Prostate gland (tissue), 2 donors: ENCODE data around the gene VDR. TPM values are rescaled to one million over a fixed set of nuclear protein-coding genes. Genes with fewer than 3 reads are reported as not detected.

Experiments used
- DNase-seq: peaks from one replicate; pipeline ENCODE4 v3.0.0-alpha.2; 2019; ENCODE audit warnings: low spot score
- H3K27ac ChIP-seq, 2 donors: fragments of 200-600 bp; sonication (generic); 2 replicates each; pipeline ENCODE4 v1.5.1; 2017 to 2019
- H3K27me3 ChIP-seq: fragments of 200-600 bp; sonication (generic); replicated peaks from 2 replicates; pipeline ENCODE4 v1.5.1; 2019; ENCODE audit not compliant: insufficient read depth
- H3K36me3 ChIP-seq, 2 donors: fragments of 200-600 bp; sonication (generic); 1 replicate in 1 of 2; 2 replicates in 1 of 2; pipeline versions ENCODE4 v1.5.1 to v1.8.1; 2017 to 2019
- H3K4me1 ChIP-seq: fragments of 200-600 bp; sonication (generic); replicated peaks from 2 replicates; pipeline ENCODE4 v1.5.1; 2019
- H3K4me3 ChIP-seq, 2 donors: fragments of 200-600 bp; sonication (generic); 2 replicates each; pipeline ENCODE4 v1.5.1; 2017 to 2019
- H3K9me3 ChIP-seq: fragments of 200-600 bp; sonication (generic); 2 replicates; pipeline ENCODE4 v1.5.1; 2017
- POLR2A ChIP-seq: fragments of 450-650 bp; IDR thresholded peaks from one replicate; pipeline ENCODE4 v1.6.1; 2016; ENCODE audit warnings: antibody characterized with exemption, mild to moderate bottlenecking
- POLR2AphosphoS5 ChIP-seq: sonication (generic); formaldehyde crosslinking; IDR thresholded peaks from one replicate; pipeline ENCODE4 v1.6.1; 2017; ENCODE audit warnings: antibody characterized with exemption
- WGBS: methylation state at CpG from one replicate; pipeline ENCODE4 v1.1.5; 2018; 5-methylcytosine and 5-hydroxymethylcytosine counted together
- intact Hi-C: fragments of 100-400 bp; cut with DNase I; formaldehyde crosslinking; loops from one replicate; pipeline ENCODE4 v1.14.2; 2022
- total RNA-seq, 2 donors: library from RNA; depleted of rRNA; stranded (reverse); fragments of >200 nt; gene quantifications; one replicate each; pipeline ENCODE4 v1.1.0, GENCODE V29; 2016
- TF ChIP-seq, protein P1 (sequence below), 4 experiments: fragments of 200-600 bp in 2 of 4; fragments of 450-650 bp in 2 of 4; sonication (generic) in 2 of 4; IDR thresholded peaks; 1 replicate in 3 of 4; 2 replicates in 1 of 4; pipeline ENCODE4 v1.5.1; 2016 to 2019; ENCODE audit warnings: antibody characterized with exemption in 4 of 4, mild to moderate bottlenecking in 2 of 4, moderate library complexity in 2 of 4

VDR gene
- total RNA-seq, 2 donors from 2014 or later: 3.4 to 4.3 TPM

DNA sequence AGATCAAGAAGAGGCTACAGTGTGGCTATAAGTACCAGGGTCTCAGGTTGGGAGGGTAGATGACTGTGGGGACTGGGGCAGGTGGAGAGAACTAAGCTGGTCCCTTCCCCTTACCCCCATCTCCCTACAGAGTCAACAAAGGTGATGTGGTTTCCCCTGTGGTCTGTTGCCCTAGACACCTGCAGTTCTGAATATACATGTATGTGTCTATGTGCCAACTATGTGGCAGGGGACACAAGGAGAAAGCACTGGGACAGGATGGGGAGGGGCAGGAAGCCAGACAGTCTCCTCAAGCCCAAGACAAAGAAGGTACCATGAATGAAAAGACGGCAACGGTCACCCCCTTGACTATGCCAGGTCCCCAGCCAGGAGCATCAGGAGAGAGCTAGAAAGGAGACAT, 80.6 kb downstream of the VDR start:
- Histone ChIP-seq H3K4me3 (no peak overlapping the region), H3K9me3 (no peaks in the 10 kb centered on the region), H3K36me3 (no peaks in the 10 kb centered on the region), H3K27me3 (no peaks in the 10 kb centered on the region), H3K27ac (peak overlapping the region; percentile 13 to 26), H3K4me1 (peaks cover 7% of the 10 kb centered on the region)
- intact Hi-C loops: no loop called here
- TF ChIP-seq, protein P1, sequence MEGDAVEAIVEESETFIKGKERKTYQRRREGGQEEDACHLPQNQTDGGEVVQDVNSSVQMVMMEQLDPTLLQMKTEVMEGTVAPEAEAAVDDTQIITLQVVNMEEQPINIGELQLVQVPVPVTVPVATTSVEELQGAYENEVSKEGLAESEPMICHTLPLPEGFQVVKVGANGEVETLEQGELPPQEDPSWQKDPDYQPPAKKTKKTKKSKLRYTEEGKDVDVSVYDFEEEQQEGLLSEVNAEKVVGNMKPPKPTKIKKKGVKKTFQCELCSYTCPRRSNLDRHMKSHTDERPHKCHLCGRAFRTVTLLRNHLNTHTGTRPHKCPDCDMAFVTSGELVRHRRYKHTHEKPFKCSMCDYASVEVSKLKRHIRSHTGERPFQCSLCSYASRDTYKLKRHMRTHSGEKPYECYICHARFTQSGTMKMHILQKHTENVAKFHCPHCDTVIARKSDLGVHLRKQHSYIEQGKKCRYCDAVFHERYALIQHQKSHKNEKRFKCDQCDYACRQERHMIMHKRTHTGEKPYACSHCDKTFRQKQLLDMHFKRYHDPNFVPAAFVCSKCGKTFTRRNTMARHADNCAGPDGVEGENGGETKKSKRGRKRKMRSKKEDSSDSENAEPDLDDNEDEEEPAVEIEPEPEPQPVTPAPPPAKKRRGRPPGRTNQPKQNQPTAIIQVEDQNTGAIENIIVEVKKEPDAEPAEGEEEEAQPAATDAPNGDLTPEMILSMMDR (IDR thresholded peaks at IDR 0.05): no peak
- TF ChIP-seq POLR2A (no peak), POLR2AphosphoS5 (no peak)
- DNase-seq: no peak
- 70% methylated on average over 2 of the region's 2 CpGs for WGBS

DNA sequence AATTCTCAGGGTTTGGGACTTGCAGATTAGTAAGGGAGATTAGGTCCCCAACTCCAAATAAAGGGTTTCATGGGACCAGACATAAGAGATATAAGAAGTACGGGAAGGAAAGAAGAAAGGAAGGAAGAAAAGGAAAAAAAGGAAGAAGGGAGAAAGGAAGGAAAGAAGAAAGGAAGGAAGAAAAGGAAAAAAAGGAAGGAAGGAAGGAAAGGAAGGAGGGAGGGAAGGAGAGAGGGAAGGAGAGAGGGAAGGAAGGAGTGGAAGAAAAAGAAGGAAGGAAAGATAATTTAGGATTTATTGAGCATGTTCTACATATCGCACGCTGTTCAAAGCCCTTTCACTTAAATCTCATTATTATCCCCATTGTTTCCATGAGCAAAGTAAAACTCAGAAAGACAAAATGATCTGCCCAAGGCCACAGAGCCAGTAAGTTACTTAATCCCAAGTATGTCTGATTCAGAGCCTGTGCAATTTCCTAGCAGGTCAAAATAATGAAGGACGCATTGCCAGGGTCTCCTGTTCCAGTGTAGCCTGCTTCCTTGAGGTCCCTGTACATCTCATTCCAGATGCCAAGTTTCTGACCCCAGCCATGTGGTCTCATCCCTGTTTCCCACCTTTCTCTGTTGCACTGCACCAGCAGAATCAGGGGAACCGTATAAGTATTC, 81.2 kb downstream of the VDR start:
- no peak for DNase-seq
- Histone ChIP-seq H3K36me3 (no peaks in the 10 kb centered on the region), H3K27ac (peak overlapping the region in 1 of 2 donors; percentile 90), H3K27me3 (no peaks in the 10 kb centered on the region), H3K4me3 (no peak overlapping the region), H3K9me3 (no peaks in the 10 kb centered on the region), H3K4me1 (peaks cover 7% of the 10 kb centered on the region)
- WGBS: 94% methylated on average over 5 of the region's 5 CpGs
- TF ChIP-seq POLR2A: no peak
- TF ChIP-seq, protein P1 (IDR thresholded peaks at IDR 0.05): no peak
- TF ChIP-seq POLR2AphosphoS5: no peak
- intact Hi-C loops: no loop called here

DNA sequence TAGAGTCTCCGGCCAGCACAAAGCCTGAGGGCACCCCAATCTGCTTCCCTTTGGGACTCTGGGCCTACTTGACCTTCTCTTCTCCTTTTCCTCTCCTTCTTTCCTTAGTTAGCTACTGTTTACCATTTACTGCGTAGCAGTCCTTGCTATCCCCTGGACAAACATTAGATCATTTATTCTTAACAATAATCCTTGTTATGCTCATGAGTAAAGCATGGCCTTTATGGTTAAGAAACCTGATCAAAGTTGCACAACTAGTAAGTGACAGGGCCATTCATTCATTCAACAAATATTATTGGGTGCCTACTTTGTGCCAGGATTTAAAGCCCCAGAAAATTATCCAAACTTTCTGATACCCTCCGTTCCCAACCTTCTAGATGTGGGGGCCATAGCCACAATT, 81.9 kb downstream of the VDR start:
- 82% methylated on average over 3 of the region's 3 CpGs for WGBS
- Histone ChIP-seq H3K9me3 (no peaks in the 10 kb centered on the region), H3K27me3 (no peaks in the 10 kb centered on the region), H3K36me3 (no peaks in the 10 kb centered on the region), H3K4me3 (no peak overlapping the region), H3K4me1 (peaks cover 10% of the 10 kb centered on the region), H3K27ac (peak overlapping the region; percentile 7 to 90)
- no peak for DNase-seq
- TF ChIP-seq, protein P1 (IDR thresholded peaks at IDR 0.05): no peak
- TF ChIP-seq POLR2A (no peak), POLR2AphosphoS5 (no peak)
- intact Hi-C loops: no loop called here

DNA sequence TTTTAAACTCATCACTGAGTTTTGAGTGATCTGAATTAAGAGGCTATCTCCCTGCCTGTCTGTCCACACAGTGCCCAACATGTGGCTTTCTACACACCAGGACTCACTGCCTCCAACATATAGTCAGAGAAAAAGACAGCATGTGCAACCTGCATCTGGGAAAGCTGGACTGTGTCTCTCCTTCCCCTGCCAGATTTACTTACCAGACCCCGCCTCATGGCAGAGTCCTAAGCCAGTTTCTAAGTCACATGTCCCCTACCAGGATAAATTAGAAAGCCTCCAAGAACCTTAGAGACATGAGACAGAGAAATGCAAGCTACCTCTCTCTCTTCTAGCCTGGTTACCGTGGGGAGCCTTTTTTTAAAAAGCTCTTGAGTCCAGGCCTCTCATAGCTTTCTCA, 82.4 kb downstream of the VDR start:
- Histone ChIP-seq H3K27ac (peak overlapping the region; percentile 7 to 90), H3K36me3 (no peaks in the 10 kb centered on the region), H3K9me3 (no peaks in the 10 kb centered on the region), H3K27me3 (no peaks in the 10 kb centered on the region), H3K4me1 (peaks cover 10% of the 10 kb centered on the region), H3K4me3 (no peak overlapping the region)
- intact Hi-C loops: no loop called here
- TF ChIP-seq POLR2AphosphoS5 (no peak), POLR2A (no peak)
- TF ChIP-seq, protein P1 (IDR thresholded peaks at IDR 0.05): no peak
- WGBS: 58% methylated on average over 2 of the region's 2 CpGs
- no peak for DNase-seq

DNA sequence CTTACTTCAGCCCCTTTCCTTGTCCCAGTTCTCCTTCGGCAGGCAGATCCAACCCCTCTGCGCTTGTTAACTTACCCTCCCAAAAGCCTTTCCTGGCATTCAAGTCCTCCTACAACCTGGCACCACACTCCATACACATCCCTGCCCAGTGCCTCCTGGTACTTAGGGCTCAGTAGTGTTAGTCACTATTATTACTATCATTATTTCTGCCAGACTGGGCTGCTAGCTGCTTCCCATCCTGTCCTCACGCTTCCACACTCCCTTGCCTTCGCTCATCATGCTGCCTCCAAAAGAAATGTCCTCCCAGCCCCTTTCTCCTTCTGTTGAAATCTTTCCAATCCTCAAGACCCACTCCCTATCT, 83.5 kb downstream of the VDR start:
- intact Hi-C loops: no loop called here
- TF ChIP-seq, protein P1 (IDR thresholded peaks at IDR 0.05): no peak
- TF ChIP-seq POLR2AphosphoS5 (no peak), POLR2A (no peak)
- no peaks in the 10 kb centered on the region for H3K9me3 ChIP-seq
- no peak overlapping the region for H3K4me3 ChIP-seq
- no peak for DNase-seq
- H3K36me3 ChIP-seq: no peaks in the 10 kb centered on the region
- H3K27me3 ChIP-seq: no peaks in the 10 kb centered on the region
- H3K4me1 ChIP-seq: peaks cover 10% of the 10 kb centered on the region
- WGBS: 81% methylated on average over 4 of the region's 4 CpGs
- peak overlapping the region; percentile 90 for H3K27ac ChIP-seq
